Epidermal melanocyte (primary cell): ENCODE results near the gene PKD2.
A peak's percentile ranks its signal among the peaks of the same experiment; 100 is the strongest.
"Not testable (repeated sequence)": the region's sequence is repeated elsewhere in the genome, so short reads cannot be mapped to it uniquely, and the experiment has no call there.

ENCODE experiments used
- DNase-seq: peaks from one replicate; pipeline ENCODE4 v3.0.0; 2011; ENCODE audit warnings: low spot score; ENCODE audit not compliant: insufficient read length

PKD2 gene

DNA sequence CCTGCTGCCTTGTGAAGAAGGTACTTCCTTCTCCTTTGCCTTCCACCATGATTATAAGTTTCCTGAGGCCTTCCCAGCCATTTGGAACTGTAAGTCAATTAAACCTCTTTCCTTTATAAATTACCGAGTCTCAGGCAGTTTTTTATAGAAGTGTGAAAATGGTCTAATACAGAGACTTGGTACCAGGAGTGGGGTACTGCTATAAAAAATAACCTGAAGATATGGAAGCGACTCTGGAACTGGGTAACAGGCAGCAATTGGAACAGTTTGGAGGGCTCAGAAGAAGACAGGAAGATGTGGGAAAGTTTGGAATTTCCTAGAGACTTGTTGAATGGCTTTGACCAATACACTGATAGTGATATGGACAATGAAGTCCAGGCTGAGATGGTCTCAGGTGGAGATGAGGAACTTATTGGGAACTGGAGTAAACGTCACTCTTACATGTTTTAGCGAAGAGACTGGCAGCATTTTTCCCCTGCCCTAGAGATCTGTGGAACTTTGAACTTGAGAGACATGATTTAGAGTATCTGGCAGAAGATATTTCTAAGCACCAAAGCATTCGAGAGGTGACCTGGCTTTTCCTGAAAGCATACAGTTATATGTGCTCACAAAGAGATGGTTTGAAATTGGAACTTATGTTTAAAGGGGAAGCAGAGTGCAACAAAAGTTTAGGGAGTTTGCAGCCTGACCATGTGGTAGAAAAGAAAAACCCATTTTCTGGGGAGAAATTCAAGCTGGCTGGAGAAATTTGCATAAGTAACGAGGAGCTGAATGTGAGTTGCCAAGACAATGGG lies 18.6 kb downstream of the PKD2 start:
- DNase-seq, result not testable (repeated sequence)

DNA sequence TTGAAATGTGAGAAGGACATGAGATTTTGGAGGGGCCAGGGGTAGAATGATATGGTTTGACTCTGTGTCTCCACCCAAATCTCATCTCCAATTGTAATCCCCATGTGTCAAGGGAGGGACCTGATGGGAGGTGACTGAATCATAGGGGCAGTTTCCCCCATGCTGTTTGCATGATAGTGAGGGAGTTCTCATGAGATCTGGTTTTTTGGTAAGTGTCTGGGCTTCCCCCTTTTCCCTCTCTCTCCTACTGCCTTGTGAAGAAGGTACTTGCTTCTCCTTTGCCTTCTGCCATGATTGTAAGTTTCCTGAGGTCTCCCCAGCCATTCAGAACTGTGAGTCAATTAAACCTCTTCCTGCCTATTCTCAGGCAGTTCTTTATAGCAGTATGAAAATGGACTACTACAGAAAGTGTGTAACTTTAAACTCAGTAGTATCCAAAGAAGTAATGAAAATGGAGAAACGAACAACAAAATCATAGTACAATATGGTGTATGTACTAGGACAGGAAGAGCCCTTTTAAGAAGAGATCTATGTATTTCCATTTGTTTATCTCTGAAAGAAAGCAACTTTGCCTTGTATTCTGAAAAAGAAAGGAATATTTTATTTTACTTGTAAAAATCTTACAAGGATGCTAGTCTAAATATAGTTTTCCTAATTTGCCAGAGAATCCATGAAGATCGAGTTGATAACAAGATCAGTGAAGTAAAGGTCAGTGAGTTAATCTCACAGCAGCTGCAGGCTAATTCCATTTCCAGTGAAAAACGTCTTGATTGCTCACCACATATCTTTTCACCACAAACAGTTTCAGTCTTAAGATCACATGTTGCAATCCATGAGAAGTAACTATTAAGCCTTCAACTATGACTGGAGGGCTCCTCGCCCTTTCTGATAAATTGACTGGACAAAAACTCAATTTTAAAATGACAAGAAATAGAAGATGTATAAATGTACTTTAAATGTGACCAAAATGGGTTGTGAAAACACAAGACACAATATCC lies 20.5 kb downstream of the PKD2 start:
- DNase-seq, result peak; percentile 56

- no peak for DNase-seq
Measured at GRCh38 chr4:88028946-88029345, 21.5 kb downstream of the PKD2 start.

- no peak for DNase-seq
Measured at GRCh38 chr4:88029556-88029955, 22.1 kb downstream of the PKD2 start.

DNA sequence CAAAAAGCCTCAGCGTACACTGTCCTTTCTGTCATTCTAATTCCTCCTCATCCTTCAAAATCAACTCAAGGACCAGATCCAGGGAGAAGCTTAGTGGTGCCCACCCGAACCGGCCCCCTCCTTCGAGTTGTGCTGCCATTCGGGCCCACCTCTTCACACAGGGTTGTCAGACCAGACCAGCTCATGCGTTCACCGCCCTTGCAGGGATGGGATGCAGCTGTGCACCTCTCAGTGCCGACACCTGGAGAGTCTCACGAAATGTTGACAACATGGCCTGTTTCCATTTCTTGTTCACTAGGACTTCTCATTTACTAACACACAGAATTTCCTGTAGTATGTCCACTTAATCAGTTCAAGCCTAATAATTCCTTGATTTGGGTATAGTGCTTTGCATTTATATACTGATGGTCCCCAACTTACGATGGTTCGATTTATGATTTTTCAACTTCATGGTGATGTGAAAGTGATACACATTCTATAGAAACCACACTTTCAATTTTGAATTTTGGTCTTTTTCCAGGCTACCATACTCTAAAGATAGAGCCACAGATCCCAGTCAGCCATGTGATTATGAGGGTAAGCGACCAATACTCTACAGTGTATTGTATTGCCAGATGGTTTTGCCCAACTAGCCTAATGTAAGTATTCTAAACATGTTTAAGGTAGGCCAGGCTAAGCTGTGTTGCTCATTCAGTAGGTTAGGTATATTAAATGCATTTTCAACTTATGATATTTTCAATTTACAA lies 23.3 kb downstream of the PKD2 start:
- no peak for DNase-seq

- DNase-seq, result no peak
Measured at GRCh38 chr4:88033309-88033708, 25.9 kb downstream of the PKD2 start.

DNA sequence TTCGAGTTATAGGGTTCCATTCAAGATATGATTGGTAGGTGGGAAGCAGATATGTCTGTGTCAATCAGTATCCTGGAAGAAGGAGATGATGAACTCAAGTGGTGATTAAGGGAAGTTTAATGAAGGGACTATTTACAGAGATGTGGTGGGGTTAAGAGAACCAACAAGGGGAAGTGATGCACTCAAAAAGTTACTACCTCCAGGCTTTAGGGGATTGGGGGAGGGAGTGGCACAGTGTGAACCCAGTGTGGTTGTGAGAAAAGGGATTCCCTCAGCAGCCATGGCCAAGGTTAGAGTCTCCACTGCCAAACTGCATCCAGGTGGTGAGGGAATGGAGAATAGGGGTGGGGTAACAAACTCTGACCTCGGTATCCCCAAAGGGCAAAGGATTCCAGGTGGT lies 27.9 kb downstream of the PKD2 start:
- DNase-seq, result no peak

GRCh38 chr4:88037447-88037846 lies 30.0 kb downstream of the PKD2 start:
- DNase-seq, result no peak

- DNase-seq, result no peak
Measured at GRCh38 chr4:88037936-88038335, 30.5 kb downstream of the PKD2 start.

- DNase-seq, result no peak
Measured at GRCh38 chr4:88040707-88041106, 33.3 kb downstream of the PKD2 start.

- DNase-seq, result no peak
Measured at GRCh38 chr4:88041626-88042025, 34.2 kb downstream of the PKD2 start.

DNA sequence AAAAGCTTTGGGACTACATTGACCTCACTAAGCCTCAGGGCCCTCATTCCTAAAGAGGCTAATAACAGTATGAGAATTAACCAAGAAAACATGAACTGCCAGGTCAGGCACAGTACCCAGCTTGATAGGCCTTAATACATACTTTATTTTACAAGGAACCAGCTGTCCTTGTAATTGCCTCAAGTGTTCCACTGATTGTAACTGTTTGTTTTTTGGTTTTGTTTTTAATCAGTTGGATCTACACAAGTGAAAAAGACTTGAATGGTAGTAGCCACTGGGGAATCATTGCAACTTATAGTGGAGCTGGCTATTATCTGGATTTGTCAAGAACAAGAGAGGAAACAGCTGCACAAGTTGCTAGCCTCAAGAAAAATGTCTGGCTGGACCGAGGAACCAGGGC lies 35.6 kb downstream of the PKD2 start:
- DNase-seq, result peak; percentile 44

DNA sequence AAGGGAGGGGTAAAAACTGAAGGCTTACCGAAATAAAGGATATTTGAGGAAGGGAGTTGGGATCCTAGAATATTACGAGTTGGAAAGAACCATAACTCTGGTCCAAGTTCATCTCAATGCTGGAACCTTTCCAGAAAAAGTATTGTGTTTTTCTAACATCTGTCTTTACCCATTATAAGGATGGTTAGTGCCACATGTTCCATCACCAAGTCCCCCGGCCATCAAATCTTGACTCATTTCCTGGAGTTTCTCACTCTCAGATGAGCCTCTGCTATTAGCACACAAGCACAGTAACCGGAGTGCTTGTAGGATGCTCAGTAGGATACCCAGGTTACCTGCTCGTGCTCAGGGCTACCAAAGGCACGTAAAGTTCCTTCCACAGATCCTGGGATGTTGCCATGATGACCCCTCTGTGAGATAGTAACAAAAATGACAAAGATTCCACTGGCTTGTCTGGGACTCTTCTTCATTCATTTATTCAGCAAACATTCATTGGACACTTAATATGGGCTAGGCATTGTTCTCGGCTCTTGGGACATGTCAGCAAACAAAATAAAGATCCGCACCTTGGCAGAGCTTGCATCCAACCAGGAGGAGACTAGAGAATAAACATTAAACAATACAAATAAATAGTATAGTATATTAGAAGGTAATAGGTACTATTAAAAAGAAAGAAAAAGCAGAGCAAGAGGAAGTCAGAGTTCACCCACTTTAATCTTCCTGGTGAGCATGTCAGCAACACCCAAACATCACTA lies 36.3 kb downstream of the PKD2 start:
- DNase-seq, result no peak

GRCh38 chr4:88045021-88045420 lies 37.6 kb downstream of the PKD2 start:
- DNase-seq, result no peak

GRCh38 chr4:88054229-88054628 lies 46.8 kb downstream of the PKD2 start:
- DNase-seq, result no peak

GRCh38 chr4:88054901-88055300 lies 47.5 kb downstream of the PKD2 start:
- no peak for DNase-seq

GRCh38 chr4:88058295-88058694 lies 50.9 kb downstream of the PKD2 start:
- DNase-seq, result no peak

- no peak for DNase-seq
Measured at GRCh38 chr4:88059766-88060165, 52.3 kb downstream of the PKD2 start.

- DNase-seq, result no peak
Measured at GRCh38 chr4:88060431-88060830, 53.0 kb downstream of the PKD2 start.

DNA sequence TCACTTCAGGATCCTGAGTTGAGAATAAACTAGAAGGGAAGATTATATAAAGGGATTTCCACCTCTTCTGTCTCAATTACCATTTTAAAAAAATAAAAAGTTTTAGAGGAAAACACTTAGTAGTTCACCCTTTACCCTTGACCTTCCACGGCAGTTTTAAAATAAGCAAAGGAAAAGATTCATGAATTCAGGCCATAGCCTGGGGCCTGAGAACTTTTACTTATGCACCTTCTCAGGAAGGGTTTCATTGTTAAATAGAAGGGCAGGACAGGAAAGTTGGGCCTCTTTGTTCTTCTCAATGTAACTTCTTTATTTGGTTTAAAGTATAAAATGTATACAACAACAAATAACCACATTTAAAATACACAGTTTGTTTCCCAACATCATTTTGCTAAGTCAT lies 54.9 kb downstream of the PKD2 start:
- no peak for DNase-seq

DNA sequence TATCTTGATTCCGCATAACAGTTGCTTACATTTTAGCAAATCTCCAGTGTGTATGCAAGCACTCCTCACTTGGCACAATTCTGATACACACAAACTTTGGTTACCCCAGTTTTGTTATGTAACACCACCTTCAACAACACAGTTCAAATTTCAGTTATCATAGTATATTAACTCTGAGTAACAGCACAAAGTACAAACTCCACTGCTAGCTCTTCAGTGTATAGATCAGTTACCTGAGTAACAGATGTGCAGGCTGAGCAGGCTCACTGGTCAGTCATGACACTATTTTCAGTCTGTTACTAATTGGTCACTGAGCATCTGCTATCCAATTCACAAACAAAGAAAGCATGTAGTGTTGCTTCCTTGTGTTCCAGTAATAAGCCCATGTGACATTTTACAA lies 55.4 kb downstream of the PKD2 start:
- DNase-seq, result no peak
